Skeletal muscle cell (primary cell): ENCODE data around the gene CYP1A1.

Experiments
- DNase-seq: peaks from one replicate; pipeline ENCODE4 v3.0.0-alpha.2; 2010; ENCODE audit warnings: low read depth
- H3K4me3 ChIP-seq: 2 replicates; pipeline ENCODE4 v1.5.1; 2011; ENCODE audit warnings: low read depth, mild to moderate bottlenecking, control low read depth, low read length, moderate library complexity

Gene CYP1A1, protein sequence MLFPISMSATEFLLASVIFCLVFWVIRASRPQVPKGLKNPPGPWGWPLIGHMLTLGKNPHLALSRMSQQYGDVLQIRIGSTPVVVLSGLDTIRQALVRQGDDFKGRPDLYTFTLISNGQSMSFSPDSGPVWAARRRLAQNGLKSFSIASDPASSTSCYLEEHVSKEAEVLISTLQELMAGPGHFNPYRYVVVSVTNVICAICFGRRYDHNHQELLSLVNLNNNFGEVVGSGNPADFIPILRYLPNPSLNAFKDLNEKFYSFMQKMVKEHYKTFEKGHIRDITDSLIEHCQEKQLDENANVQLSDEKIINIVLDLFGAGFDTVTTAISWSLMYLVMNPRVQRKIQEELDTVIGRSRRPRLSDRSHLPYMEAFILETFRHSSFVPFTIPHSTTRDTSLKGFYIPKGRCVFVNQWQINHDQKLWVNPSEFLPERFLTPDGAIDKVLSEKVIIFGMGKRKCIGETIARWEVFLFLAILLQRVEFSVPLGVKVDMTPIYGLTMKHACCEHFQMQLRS

DNA sequence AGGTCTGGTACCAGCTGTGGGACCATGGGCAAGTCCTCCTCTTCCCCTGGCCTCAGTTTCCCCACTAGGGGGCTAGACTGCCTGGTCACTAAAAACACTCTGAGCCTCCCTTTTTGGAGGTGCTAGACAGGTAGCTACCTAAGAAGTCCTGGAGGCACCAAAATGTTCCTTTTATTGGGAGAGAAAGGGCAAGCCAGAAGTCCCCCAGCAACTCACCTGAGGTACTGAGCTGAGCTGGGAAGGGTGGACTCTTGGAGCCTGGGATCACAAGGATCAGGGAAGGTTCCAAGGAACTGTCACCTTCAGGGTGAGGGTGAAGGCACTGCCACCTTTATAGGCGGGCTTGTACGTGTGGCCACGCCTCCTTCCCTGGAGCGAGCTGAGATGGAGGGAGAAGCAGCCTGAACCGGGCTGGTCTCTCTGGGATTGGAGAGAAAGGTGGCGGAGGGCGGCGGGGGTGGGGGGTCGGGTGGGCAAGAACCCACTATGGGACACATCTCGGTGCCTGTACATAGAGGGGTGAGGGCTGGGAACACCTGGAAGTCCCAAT, at the start of gene CYP1A1:
Gene CYP1A1 (minus strand): TSS at position 304 of the 550 bp plus-strand sequence. CDS start 2,431 bp downstream, outside the sequence.
- DNase-seq = no peak
- peak within 1 kb of the TSS; percentile 49 for H3K4me3 ChIP-seq

DNA sequence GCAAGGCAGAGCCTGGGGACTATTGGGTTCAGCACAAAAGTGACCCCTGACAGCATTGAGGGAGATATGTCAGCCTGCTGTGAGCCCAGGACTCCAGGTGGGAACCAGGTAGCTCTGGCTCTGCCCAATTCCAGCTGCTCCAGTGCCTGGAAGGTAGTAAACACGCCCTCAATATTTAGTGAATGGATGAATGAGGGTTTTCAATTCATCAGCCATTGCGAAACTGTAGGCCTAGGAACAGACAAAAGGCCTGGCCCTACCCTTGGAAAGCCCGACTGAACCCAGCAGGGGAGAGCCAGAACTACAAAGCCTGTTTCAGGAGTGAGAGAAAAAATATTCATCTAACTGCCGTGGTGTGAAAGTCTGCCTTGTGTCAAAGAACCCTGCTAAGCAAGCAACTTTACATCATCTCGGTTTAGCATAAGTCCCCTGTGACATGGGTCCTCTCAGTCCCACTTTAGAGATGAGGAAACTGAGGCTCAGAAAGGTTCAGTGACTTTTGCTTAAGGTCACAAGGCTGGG, 48.5 kb upstream of the CYP1A1 start:
- H3K4me3 ChIP-seq = no peak overlapping the region
- DNase-seq = no peak

DNA sequence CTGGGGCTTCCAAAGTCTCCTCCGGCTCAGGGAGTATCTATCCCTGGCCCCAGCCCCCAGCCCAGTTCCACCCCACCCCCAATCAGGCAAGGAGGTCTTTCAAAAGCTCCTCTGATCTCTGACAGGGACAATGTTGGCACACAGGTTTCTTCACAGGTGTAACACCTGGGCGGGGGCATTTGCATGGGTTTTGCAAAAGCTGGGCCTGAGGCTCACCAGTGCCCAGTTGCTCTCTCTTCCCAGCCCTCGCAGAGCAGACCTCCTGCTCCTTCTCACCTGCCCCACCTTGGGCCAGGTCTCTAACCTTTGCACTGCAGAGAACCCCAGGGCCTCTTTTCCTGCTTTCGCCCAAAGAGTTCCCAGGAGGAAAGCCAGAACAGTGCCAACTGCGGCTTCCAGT, 48.0 kb upstream of the CYP1A1 start:
- DNase-seq = no peak
- no peak overlapping the region for H3K4me3 ChIP-seq

DNA sequence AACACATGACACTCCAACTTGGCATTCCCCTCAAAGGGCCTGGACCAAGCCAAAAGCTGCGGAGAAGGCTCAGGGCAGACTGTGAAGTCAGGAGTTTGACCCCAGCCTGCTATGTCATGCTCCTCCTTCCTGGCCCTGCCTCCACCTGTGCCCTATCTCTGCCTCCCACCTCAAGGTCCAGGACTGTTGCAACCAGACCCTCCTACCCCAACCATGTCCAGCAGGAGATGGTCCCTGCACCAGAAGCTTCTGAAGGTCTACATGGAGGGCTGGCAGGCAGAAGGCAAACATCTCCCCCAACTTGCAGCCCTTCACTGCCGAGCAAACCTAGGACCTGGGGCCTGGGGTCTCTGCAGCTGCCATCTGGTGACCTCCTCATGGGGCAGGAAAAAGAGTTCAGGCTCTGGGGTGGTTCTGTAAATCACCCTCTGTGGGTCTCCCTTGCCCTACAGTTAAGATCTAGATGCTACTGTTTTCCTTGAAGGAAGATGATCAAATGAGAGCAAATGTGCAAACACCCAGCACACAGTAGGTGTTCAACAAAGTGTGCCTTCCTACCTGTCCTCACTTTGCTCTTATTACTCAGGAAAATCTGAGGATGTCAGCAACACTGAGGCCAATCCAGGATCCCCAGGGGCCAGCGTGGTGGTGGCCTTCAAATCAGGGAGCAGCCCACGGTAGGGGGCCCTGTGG, 45.0 kb upstream of the CYP1A1 start:
- no peak overlapping the region for H3K4me3 ChIP-seq
- DNase-seq = no peak

GRCh38 chr15:74769463-74770025, 44.2 kb upstream of the CYP1A1 start:
- DNase-seq = no peak
- no peak overlapping the region for H3K4me3 ChIP-seq

GRCh38 chr15:74768771-74769342, 43.5 kb upstream of the CYP1A1 start:
- no peak for DNase-seq
- H3K4me3 ChIP-seq = peak overlapping the region; percentile 20

DNA sequence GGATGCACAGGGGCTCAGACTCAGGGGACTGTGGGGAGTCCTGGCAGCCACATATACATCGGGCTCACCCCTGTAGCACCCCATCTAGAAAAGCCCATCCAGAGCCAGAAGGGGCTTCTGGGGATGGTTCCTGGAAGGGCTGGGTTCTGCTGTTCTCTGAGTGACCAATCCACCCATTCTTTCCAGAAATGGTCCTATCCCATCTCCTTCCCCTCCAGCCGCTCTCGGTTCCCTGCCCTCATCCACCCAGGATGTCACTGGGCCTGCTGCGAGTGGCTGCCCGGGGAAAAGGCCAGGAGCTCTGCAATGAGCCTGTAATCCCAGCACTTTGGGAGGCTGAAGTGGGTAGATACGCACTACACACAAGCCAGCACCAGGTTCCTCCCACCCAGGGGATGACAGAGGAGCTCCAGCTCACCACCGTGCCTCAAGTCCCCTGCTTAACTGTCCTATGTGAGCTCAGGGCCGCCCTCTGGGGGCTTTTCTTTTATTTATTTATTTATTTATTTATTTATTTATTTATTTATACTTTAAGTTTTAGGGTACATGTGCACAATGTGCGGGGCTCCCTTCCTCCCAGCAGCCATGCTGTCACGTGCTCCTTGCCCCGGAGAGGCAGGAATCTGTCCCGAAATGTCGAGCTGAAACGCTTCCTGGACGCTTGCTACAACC, 42.9 kb upstream of the CYP1A1 start:
- H3K4me3 ChIP-seq = peak overlapping the region; percentile 20
- no peak for DNase-seq

DNA sequence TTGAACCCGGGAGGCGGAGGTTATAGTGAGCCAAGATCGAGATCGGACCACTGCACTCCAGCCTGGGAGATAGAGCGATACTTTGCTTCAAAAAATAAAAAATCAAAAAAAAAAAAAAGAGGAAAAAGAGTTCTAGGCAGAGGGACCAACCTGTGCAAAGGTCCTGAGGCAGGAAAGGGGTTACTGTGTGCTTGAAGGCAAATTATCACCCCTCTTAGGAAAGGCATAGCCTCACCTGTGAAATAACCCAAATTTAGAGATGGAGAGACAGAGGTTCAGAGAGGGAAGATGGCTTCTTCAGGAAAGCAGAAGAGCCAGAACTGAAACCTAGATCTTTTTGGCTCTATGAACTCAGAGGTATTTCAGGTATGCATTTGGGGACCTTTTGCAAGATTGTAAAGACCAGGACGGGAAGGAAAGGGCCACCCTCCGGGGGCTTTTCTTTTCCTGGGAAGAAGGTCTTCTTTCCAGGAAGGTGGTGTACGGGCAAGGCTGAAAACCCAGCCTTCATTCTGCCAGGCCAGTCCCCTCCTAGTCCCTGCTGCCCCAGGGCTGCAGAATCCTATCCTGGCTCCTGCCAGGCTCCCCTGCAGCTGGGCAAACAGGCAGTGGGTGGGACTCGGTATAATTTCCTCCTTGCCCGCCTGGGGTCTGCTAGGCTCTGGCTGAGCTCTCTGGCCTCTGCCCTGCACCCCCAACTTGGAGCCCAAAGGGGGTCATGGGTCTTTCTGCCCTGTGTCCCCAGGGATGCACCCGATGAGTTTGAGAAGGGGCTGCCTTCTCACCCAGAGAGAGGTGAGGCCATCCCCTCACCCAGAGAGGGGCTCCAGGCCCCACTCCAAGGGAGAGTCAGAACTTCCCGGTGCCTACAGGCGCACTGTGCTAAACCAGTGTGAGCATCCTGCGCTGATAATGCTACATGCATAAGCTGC, 42.1 kb upstream of the CYP1A1 start:
- H3K4me3 ChIP-seq = no peak overlapping the region
- DNase-seq = no peak

DNA sequence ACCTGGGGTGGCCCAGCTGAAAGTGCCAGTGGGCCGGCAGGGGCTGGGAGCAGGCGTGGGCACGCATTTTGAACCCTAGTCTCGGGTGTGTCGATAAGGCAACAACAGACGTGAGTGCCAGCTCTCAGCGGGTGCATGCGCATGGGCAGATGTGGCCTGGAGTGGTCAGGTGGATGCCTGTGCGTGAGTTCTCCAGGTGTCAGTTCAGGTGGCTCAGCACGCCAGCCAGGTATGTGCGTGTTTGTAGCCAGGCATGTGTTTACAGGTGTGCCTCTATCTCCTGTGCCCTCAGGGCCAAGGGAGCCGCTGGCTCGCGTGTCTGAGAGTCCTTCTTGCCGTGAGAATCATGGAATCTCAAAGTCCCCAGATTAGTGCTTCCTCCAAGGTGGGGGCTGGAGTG, 38.1 kb upstream of the CYP1A1 start:
- no peak for DNase-seq
- no peak overlapping the region for H3K4me3 ChIP-seq

- H3K4me3 ChIP-seq = no peak overlapping the region
- DNase-seq = no peak
Observed at GRCh38 chr15:74762791-74763150, 37.4 kb upstream of the CYP1A1 start.

GRCh38 chr15:74758736-74759135, 33.4 kb upstream of the CYP1A1 start:
- no peak for DNase-seq
- H3K4me3 ChIP-seq = no peak overlapping the region

DNA sequence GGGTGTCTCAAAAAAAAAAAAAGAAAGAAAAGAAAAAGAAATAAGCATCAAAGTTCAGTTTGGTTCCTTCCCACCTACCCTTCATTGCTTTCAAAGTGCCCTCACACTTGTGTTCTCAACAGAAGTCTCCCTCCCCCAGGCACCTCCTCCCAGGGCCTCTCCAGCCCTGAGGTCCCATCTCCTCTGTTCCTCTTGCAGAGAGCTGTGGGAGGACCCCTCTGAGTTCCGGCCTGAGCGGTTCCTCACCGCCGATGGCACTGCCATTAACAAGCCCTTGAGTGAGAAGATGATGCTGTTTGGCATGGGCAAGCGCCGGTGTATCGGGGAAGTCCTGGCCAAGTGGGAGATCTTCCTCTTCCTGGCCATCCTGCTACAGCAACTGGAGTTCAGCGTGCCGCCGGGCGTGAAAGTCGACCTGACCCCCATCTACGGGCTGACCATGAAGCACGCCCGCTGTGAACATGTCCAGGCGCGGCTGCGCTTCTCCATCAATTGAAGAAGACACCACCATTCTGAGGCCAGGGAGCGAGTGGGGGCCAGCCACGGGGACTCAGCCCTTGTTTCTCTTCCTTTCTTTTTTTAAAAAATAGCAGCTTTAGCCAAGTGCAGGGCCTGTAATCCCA, 29.4 kb upstream of the CYP1A1 start:
- H3K4me3 ChIP-seq = no peak overlapping the region
- DNase-seq = no peak

DNA sequence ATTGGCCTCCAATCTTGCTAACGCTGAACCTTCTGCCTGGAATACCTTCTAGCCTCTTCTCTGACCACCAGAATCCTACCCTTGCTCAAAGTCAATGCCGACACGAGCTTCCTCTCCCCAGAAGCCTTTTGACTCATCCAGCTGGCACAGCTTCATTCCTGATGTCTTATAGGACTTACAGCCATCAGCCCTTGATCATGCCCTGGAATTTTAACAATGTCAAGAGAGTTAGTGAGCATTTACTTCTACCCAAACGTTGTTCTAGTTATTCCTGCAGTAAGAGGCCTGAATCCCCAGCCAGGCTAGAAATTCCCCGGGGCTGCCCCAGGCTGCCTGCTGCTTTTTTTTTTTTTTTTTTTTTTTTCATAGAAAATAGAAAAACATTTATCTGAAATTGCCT, 27.2 kb upstream of the CYP1A1 start:
- DNase-seq = peak; percentile 2
- H3K4me3 ChIP-seq = no peak overlapping the region

GRCh38 chr15:74752011-74752410, 26.7 kb upstream of the CYP1A1 start:
- no peak for DNase-seq
- no peak overlapping the region for H3K4me3 ChIP-seq

DNA sequence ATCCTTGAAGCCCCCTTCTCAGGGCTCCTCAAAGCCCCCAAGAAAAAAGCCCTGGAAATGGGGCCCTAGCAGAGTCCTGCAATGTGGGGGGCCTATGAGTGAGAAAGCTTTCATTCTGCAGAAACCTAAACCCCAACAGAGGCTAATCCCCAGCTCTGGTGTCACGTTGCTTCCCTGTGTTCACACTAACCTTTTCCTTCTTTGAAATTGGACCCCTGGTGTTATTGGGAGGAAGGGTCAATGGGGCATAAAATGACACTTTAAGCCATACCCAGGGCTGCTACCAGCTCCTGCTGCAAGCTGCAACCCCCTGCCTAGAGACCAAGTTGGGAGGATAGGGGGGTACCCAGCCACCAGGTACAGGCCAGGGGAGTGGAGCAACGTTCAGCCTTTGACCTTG, 25.4 kb upstream of the CYP1A1 start:
- no peak overlapping the region for H3K4me3 ChIP-seq
- no peak for DNase-seq

- DNase-seq = no peak
- H3K4me3 ChIP-seq = no peak overlapping the region
Observed at GRCh38 chr15:74749832-74750231, 24.5 kb upstream of the CYP1A1 start.

- no peak for DNase-seq
- H3K4me3 ChIP-seq = no peak within 1 kb of the TSS
Observed at GRCh38 chr15:74748322-74748946, 23.1 kb upstream of the CYP1A1 start, which contains the start of gene CYP1A2. TSS of gene CYP1A2 (plus strand) at chr15:74748845. CDS start at chr15:74749739, 894 bp downstream.
